ENCODE measurements around the gene PDZD4. TPM values are rescaled to one million over a fixed set of nuclear protein-coding genes. Genes with fewer than 3 reads are reported as not detected.
A peak's percentile ranks its signal among the peaks of the same experiment; 100 is the strongest.

PDZD4 gene
- total RNA-seq, 3 donors from 2014 or later (not counting 1 experiment from before 2014, with no cell fraction given) = 101 to 177 (median 157) TPM

GRCh38 chrX:153802513-153803045 is 27.8 kb downstream of the PDZD4 start:
- H3K27ac ChIP-seq (ENCODE audit: low read length) = no peak overlapping the region
- H3K4me1 Mint-ChIP-seq = peaks cover 0 to under 1% of the 10 kb centered on the region in 2 donors
- intact Hi-C loops (cut with micrococcal nuclease) = no loop called here

GRCh38 chrX:153801669-153802068 is 28.7 kb downstream of the PDZD4 start:
- Histone ChIP-seq H3K4me1 (ENCODE audit: control insufficient read depth, insufficient read depth, low read length) (peaks cover 3% of the 10 kb centered on the region), H3K9me3 (ENCODE audit: control insufficient read depth, insufficient read depth, low read length) (no peaks in the 10 kb centered on the region), H3K4me3 (ENCODE audit: low read length) (no peak overlapping the region), H3K36me3 (ENCODE audit: control insufficient read depth, insufficient read depth, low read length) (peaks cover 25% of the 10 kb centered on the region), H3K27me3 (ENCODE audit: control insufficient read depth, insufficient read depth, low read length) (no peaks in the 10 kb centered on the region), H3K27ac (ENCODE audit: low read length) (no peak overlapping the region)
- no peaks in the 10 kb centered on the region for H3K36me3 Mint-ChIP-seq
- H3K27me3 Mint-ChIP-seq (ENCODE audit: low read depth in 2 of 2) = no peaks in the 10 kb centered on the region
- no peak overlapping the region for H3K4me3 Mint-ChIP-seq
- no peaks in the 10 kb centered on the region for H3K4me1 Mint-ChIP-seq
- H3K27ac Mint-ChIP-seq = no peak overlapping the region
- TF ChIP-seq CTCF (IDR thresholded peaks at IDR 0.05) = no peak
- no peak for DNase-seq
- 95% methylated on average over 8 of the region's 8 CpGs for WGBS (ENCODE audit: insufficient coverage)
- H3K9me3 Mint-ChIP-seq = no peaks in the 10 kb centered on the region
- ATAC-seq = no peak
- intact Hi-C loops (cut with micrococcal nuclease) = no loop called here

More at GRCh38 chrX:153802513-153803045, 27.8 kb downstream of the PDZD4 start:
- H3K9me3 ChIP-seq (ENCODE audit: control insufficient read depth, insufficient read depth, low read length) = no peaks in the 10 kb centered on the region
- no peak overlapping the region for H3K27ac Mint-ChIP-seq
- TF ChIP-seq CTCF (IDR thresholded peaks at IDR 0.05) = no peak
- H3K36me3 Mint-ChIP-seq = no peaks in the 10 kb centered on the region
- no peaks in the 10 kb centered on the region for H3K4me1 ChIP-seq (ENCODE audit: control insufficient read depth, insufficient read depth, low read length)
- DNase-seq = no peak
- no peak overlapping the region for H3K4me3 ChIP-seq (ENCODE audit: low read length)
- H3K27me3 Mint-ChIP-seq (ENCODE audit: low read depth in 2 of 2) = no peaks in the 10 kb centered on the region
- 37% methylated on average over 14 of the region's 14 CpGs for WGBS (ENCODE audit: insufficient coverage)
- no peaks in the 10 kb centered on the region for H3K27me3 ChIP-seq (ENCODE audit: control insufficient read depth, insufficient read depth, low read length)
- no peaks in the 10 kb centered on the region for H3K9me3 Mint-ChIP-seq
- no peak overlapping the region for H3K4me3 Mint-ChIP-seq
- no peak for ATAC-seq
- H3K36me3 ChIP-seq (ENCODE audit: control insufficient read depth, insufficient read depth, low read length) = peaks cover 19% of the 10 kb centered on the region

GRCh38 chrX:153800746-153801145 is 29.6 kb downstream of the PDZD4 start:
- H3K4me3 ChIP-seq (ENCODE audit: low read length) = no peak overlapping the region
- TF ChIP-seq CTCF (IDR thresholded peaks at IDR 0.05) = no peak
- intact Hi-C loops (cut with micrococcal nuclease) = no loop called here
- Mint-ChIP-seq H3K27ac (peak overlapping the region in 1 of 2 donors; percentile 29), H3K4me1 (peaks cover 0 to 6% of the 10 kb centered on the region in 2 donors), H3K9me3 (no peaks in the 10 kb centered on the region), H3K4me3 (no peak overlapping the region), H3K36me3 (no peaks in the 10 kb centered on the region), H3K27me3 (ENCODE audit: low read depth in 2 of 2) (no peaks in the 10 kb centered on the region)
- H3K36me3 ChIP-seq (ENCODE audit: control insufficient read depth, insufficient read depth, low read length) = peaks cover 27% of the 10 kb centered on the region
- H3K9me3 ChIP-seq (ENCODE audit: control insufficient read depth, insufficient read depth, low read length) = no peaks in the 10 kb centered on the region
- DNase-seq (no peak), ATAC-seq (no peak)
- 92% methylated on average over 7 of the region's 7 CpGs for WGBS (ENCODE audit: insufficient coverage)
- H3K4me1 ChIP-seq (ENCODE audit: control insufficient read depth, insufficient read depth, low read length) = peaks cover 12% of the 10 kb centered on the region
- no peaks in the 10 kb centered on the region for H3K27me3 ChIP-seq (ENCODE audit: control insufficient read depth, insufficient read depth, low read length)
- no peak overlapping the region for H3K27ac ChIP-seq (ENCODE audit: low read length)

GRCh38 chrX:153800177-153800722 is 30.1 kb downstream of the PDZD4 start:
- WGBS (ENCODE audit: insufficient coverage) = 87% methylated on average over 15 of the region's 16 CpGs
- TF ChIP-seq CTCF (IDR thresholded peaks at IDR 0.05) = no peak
- peaks cover 17% of the 10 kb centered on the region for H3K4me1 ChIP-seq (ENCODE audit: control insufficient read depth, insufficient read depth, low read length)
- Mint-ChIP-seq H3K27ac (peak overlapping the region in 1 of 2 donors; percentile 65), H3K4me1 (peaks cover 0 to 6% of the 10 kb centered on the region in 2 donors), H3K4me3 (no peak overlapping the region), H3K36me3 (no peaks in the 10 kb centered on the region), H3K27me3 (ENCODE audit: low read depth in 2 of 2) (no peaks in the 10 kb centered on the region), H3K9me3 (no peaks in the 10 kb centered on the region)
- intact Hi-C loops (cut with micrococcal nuclease) = no loop called here
- H3K4me3 ChIP-seq (ENCODE audit: low read length) = no peak overlapping the region
- no peaks in the 10 kb centered on the region for H3K27me3 ChIP-seq (ENCODE audit: control insufficient read depth, insufficient read depth, low read length)
- no peak for ATAC-seq
- H3K27ac ChIP-seq (ENCODE audit: low read length) = no peak overlapping the region
- peaks cover 27% of the 10 kb centered on the region for H3K36me3 ChIP-seq (ENCODE audit: control insufficient read depth, insufficient read depth, low read length)
- H3K9me3 ChIP-seq (ENCODE audit: control insufficient read depth, insufficient read depth, low read length) = no peaks in the 10 kb centered on the region
- DNase-seq = no peak
